22Rv1 (cell line): Measurements from ENCODE around the gene MSX1.

ENCODE experiments used
- CTCF ChIP-seq: fragments of 450-650 bp; IDR thresholded peaks from 2 replicates; pipeline ENCODE4 v1.5.1; 2017; ENCODE audit warnings: mild to moderate bottlenecking
- ZFX ChIP-seq: fragments of 450-650 bp; IDR thresholded peaks from 2 replicates; pipeline ENCODE4 v1.6.1; 2017; ENCODE audit warnings: antibody characterized with exemption, borderline replicate concordance

GRCh38 chr4:4810092-4810774 is 49.2 kb upstream of the MSX1 start:
- TF ChIP-seq CTCF (no peak), ZFX (no peak)
